Thymus (tissue), 11 donors: ENCODE measurements around the gene SLIT1. TPM values are rescaled to one million over a fixed set of nuclear protein-coding genes. Genes with fewer than 3 reads are reported as not detected.

ENCODE experiments used
- DNase-seq, 9 donors: peaks; one replicate each; pipeline ENCODE4 v3.0.0-alpha.2; 2013; ENCODE audit warnings: low spot score in 9 of 9, low read depth in 6 of 9, missing footprints in 1 of 9
- H3K27ac ChIP-seq, 2 donors: one replicate each; pipeline ENCODE4 v1.5.1; 2013; ENCODE audit warnings: control low read depth in 1 of 2, low read depth in 1 of 2, low read length in 1 of 2, mild to moderate bottlenecking in 1 of 2, moderate library complexity in 1 of 2
- H3K27me3 ChIP-seq, 2 donors: one replicate each; pipeline ENCODE4 v1.5.1; 2013; ENCODE audit warnings: low read length in 1 of 2; ENCODE audit not compliant: control insufficient read depth in 2 of 2, insufficient read depth in 1 of 2
- H3K36me3 ChIP-seq, 2 donors: one replicate each; pipeline ENCODE4 v1.5.1; 2013; ENCODE audit warnings: low read length in 1 of 2, mild to moderate bottlenecking in 1 of 2, moderate library complexity in 1 of 2; ENCODE audit not compliant: control insufficient read depth in 2 of 2, insufficient read depth in 2 of 2
- H3K4me1 ChIP-seq, 2 donors: one replicate each; pipeline ENCODE4 v1.5.1; 2013; ENCODE audit warnings: low read length in 2 of 2; ENCODE audit not compliant: control insufficient read depth in 2 of 2, insufficient read depth in 2 of 2
- H3K4me3 ChIP-seq, 2 donors: one replicate each; pipeline ENCODE4 v1.5.1; 2013; ENCODE audit warnings: low read length in 2 of 2, control low read depth in 1 of 2, mild to moderate bottlenecking in 1 of 2
- H3K9me3 ChIP-seq, 2 donors: one replicate each; pipeline ENCODE4 v1.5.1; 2013; ENCODE audit warnings: low read length in 1 of 2, mild to moderate bottlenecking in 1 of 2; ENCODE audit not compliant: control insufficient read depth in 2 of 2, insufficient read depth in 1 of 2
- WGBS: extraction: QIAGEN DNeasy Blood & Tissue Kit; methylation state at CpG from one replicate; pipeline ENCODE4 v1.1.7; 2013; 5-methylcytosine and 5-hydroxymethylcytosine counted together
- polyA plus RNA-seq: library from polyadenylated mRNA; stranded (reverse); fragments of 200-250 nt; gene quantifications from one replicate; pipeline ENCODE4 v1.2.3, GENCODE V29; 2013
- total RNA-seq: library from RNA; stranded (reverse); fragments of 120-200 nt; gene quantifications from one replicate; pipeline ENCODE4 v1.2.4, GENCODE V29; 2013
- donor health status: healthy.

The SLIT1 gene
- total and polyA plus RNA-seq, 2 donors, result 1.0 to 5.9 TPM

DNA sequence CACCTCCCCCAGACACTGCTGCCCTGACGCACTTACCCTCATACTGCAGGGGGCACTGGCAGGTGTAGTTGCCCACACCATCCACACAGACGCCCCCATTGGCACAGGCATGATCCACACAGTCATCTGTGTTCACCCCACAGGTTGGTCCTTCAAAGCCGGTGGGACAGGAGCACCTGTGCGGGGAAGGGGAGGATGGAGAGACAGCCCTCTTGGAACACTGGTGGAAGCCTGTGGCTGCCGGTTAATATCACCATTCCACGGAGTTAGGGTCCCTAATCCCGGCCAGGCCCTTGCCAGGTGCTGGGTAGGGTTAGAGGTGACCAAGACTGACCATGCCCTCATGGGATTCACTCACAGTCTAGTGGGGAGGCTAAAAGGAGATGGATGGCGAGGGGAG lies 171.8 kb downstream of the SLIT1 start:
- peaks cover 0 to 8% of the 10 kb centered on the region in 2 donors for H3K4me1 ChIP-seq
- no peaks in the 10 kb centered on the region for H3K9me3 ChIP-seq
- WGBS, result 97% methylated on average over 8 of the region's 8 CpGs
- peaks cover 9 to 33% of the 10 kb centered on the region in 2 donors for H3K36me3 ChIP-seq
- no peak overlapping the region for H3K27ac ChIP-seq
- no peak overlapping the region for H3K4me3 ChIP-seq
- H3K27me3 ChIP-seq, result no peaks in the 10 kb centered on the region
- no peak for DNase-seq

DNA sequence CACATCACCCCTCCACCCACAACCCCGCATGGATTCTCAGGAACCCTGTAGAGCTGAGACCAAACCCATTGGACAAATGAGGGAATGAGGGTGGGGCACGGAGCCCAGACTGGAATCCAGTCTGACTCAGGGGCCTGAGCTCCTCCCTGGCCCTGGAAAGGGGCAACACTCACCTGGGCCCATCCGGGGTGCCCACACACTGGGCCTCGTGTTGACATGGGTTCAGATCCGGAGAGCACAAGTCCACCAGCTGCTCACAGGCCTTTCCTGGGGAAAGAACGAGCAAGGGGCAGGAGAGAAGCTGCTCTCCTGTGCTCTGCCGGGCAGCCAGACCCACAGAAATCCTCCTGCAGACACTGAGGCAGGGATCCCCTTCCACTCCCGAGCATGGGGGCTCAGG lies 172.2 kb downstream of the SLIT1 start:
- Histone ChIP-seq H3K4me3 (no peak overlapping the region), H3K4me1 (peaks cover 0 to 8% of the 10 kb centered on the region in 2 donors), H3K9me3 (no peaks in the 10 kb centered on the region), H3K36me3 (peaks cover 9 to 29% of the 10 kb centered on the region in 2 donors), H3K27ac (no peak overlapping the region), H3K27me3 (no peaks in the 10 kb centered on the region)
- 94% methylated on average over 8 of the region's 8 CpGs for whole genome bisulfite sequencing
- DNase-seq, result no peak

- whole genome bisulfite sequencing, result 96% methylated on average over 8 of the region's 8 CpGs
- H3K4me3 ChIP-seq, result no peak overlapping the region
- H3K9me3 ChIP-seq, result no peaks in the 10 kb centered on the region
- DNase-seq, result no peak
- no peak overlapping the region for H3K27ac ChIP-seq
- H3K27me3 ChIP-seq, result no peaks in the 10 kb centered on the region
- H3K4me1 ChIP-seq, result peaks cover 0 to 8% of the 10 kb centered on the region in 2 donors
- H3K36me3 ChIP-seq, result peaks cover 6 to 23% of the 10 kb centered on the region in 2 donors
Measured at GRCh38 chr10:97012470-97012869, 173.3 kb downstream of the SLIT1 start.

GRCh38 chr10:97011397-97011796 lies 174.4 kb downstream of the SLIT1 start:
- Histone ChIP-seq H3K4me3 (no peak overlapping the region), H3K4me1 (no peaks in the 10 kb centered on the region), H3K27me3 (no peaks in the 10 kb centered on the region), H3K9me3 (peaks cover 0 to 2% of the 10 kb centered on the region in 2 donors), H3K27ac (no peak overlapping the region), H3K36me3 (peaks cover 6 to 24% of the 10 kb centered on the region in 2 donors)
- DNase-seq, result no peak

DNA sequence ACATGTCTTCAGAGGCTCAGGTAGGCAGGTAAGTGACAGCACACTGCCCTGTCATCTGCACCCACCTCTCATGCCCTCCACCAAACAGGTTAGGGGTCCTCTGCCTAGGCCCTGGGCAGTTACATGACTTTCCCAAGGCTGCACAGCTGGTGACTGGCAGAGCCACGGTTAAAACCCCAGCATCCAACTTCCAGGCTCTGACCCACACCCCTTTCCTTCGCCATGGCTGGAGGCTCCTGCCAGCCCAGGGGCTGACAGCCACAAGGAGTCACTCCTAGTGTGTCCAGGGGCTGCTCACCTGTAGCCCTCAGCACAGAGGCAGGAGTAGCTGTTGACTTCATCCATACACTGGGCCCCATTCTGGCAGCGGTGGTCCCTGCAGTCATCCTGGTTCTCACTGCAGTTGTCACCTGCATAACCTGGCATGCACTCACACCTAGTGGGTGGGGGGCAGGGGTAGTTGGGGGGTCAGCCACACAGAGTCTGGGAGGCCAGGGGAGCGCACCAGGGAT lies 175.0 kb downstream of the SLIT1 start:
- no peak overlapping the region for H3K27ac ChIP-seq
- no peaks in the 10 kb centered on the region for H3K4me1 ChIP-seq
- no peak for DNase-seq
- 98% methylated on average over 4 of the region's 4 CpGs for WGBS
- H3K9me3 ChIP-seq, result peaks cover 0 to 4% of the 10 kb centered on the region in 2 donors
- no peaks in the 10 kb centered on the region for H3K27me3 ChIP-seq
- peaks cover 6 to 31% of the 10 kb centered on the region in 2 donors for H3K36me3 ChIP-seq
- H3K4me3 ChIP-seq, result no peak overlapping the region

- Histone ChIP-seq H3K4me1 (no peaks in the 10 kb centered on the region), H3K27me3 (no peaks in the 10 kb centered on the region), H3K9me3 (peaks cover 0 to 4% of the 10 kb centered on the region in 2 donors), H3K4me3 (no peak overlapping the region), H3K36me3 (peaks cover 3 to 50% of the 10 kb centered on the region in 2 donors), H3K27ac (no peak overlapping the region)
- no peak for DNase-seq
- 46% methylated on average over 1 of the region's 1 CpG for WGBS
Measured at GRCh38 chr10:97007417-97007816, 178.3 kb downstream of the SLIT1 start.

GRCh38 chr10:97006364-97006763 lies 179.4 kb downstream of the SLIT1 start:
- Histone ChIP-seq H3K9me3 (peaks cover 0 to 4% of the 10 kb centered on the region in 2 donors), H3K4me3 (no peak overlapping the region), H3K4me1 (no peaks in the 10 kb centered on the region), H3K36me3 (peaks cover 3 to 57% of the 10 kb centered on the region in 2 donors), H3K27ac (no peak overlapping the region), H3K27me3 (no peaks in the 10 kb centered on the region)
- DNase-seq, result no peak
- WGBS, result 96% methylated on average over 6 of the region's 6 CpGs

GRCh38 chr10:97005349-97005748 lies 180.4 kb downstream of the SLIT1 start:
- Histone ChIP-seq H3K9me3 (peaks cover 0 to 4% of the 10 kb centered on the region in 2 donors), H3K27me3 (no peaks in the 10 kb centered on the region), H3K4me1 (no peaks in the 10 kb centered on the region), H3K27ac (no peak overlapping the region), H3K4me3 (no peak overlapping the region), H3K36me3 (peaks cover 0 to 52% of the 10 kb centered on the region in 2 donors)
- WGBS, result 99% methylated on average over 5 of the region's 5 CpGs
- DNase-seq, result no peak

GRCh38 chr10:97004591-97004990 lies 181.2 kb downstream of the SLIT1 start:
- no peak for DNase-seq
- peaks cover 0 to 4% of the 10 kb centered on the region in 2 donors for H3K9me3 ChIP-seq
- 96% methylated on average over 10 of the region's 10 CpGs for WGBS

More at GRCh38 chr10:97004591-97004990, 181.2 kb downstream of the SLIT1 start:
- Histone ChIP-seq H3K4me3 (no peak overlapping the region), H3K27me3 (no peaks in the 10 kb centered on the region), H3K36me3 (peaks cover 0 to 52% of the 10 kb centered on the region in 2 donors), H3K4me1 (no peaks in the 10 kb centered on the region), H3K27ac (no peak overlapping the region)
